GM21390 (cell line): ENCODE results near the gene NELL1.

ENCODE experiments used
- ATAC-seq: cut with Tn5 transposase; IDR thresholded peaks from one replicate; pipeline ENCODE4 v1.9.1; 2021; ENCODE audit not compliant: unreplicated experiment

The NELL1 gene

GRCh38 chr11:20661850-20662249, 7.5 kb upstream of the NELL1 start:
- ATAC-seq: no peak

GRCh38 chr11:20668131-20668809, 1.1 kb upstream of the NELL1 start:
- ATAC-seq: no peak

- ATAC-seq: no peak
These were observed 666 bp downstream of the NELL1 start for GRCh38 chr11:20669820-20670684.

GRCh38 chr11:20670932-20671403, 1.6 kb downstream of the NELL1 start:
- no peak for ATAC-seq

GRCh38 chr11:20671856-20672546, 2.6 kb downstream of the NELL1 start:
- ATAC-seq: no peak

GRCh38 chr11:20672575-20672974, 3.2 kb downstream of the NELL1 start:
- ATAC-seq: no peak

- ATAC-seq: no peak
These were observed 7.3 kb downstream of the NELL1 start for GRCh38 chr11:20676658-20677057.

GRCh38 chr11:20688761-20689160, 19.4 kb downstream of the NELL1 start:
- no peak for ATAC-seq

- ATAC-seq: no peak
These were observed 38.5 kb downstream of the NELL1 start for GRCh38 chr11:20707876-20708275.

GRCh38 chr11:20712912-20713311, 43.5 kb downstream of the NELL1 start:
- ATAC-seq: no peak

- ATAC-seq: no peak
These were observed 46.1 kb downstream of the NELL1 start for GRCh38 chr11:20715464-20715863.

GRCh38 chr11:20715931-20716330, 46.5 kb downstream of the NELL1 start:
- no peak for ATAC-seq

- ATAC-seq: no peak
These were observed 50.4 kb downstream of the NELL1 start for GRCh38 chr11:20719821-20720220.

- ATAC-seq: no peak
These were observed 54.0 kb downstream of the NELL1 start for GRCh38 chr11:20723366-20723765.

GRCh38 chr11:20729597-20730105, 60.3 kb downstream of the NELL1 start:
- no peak for ATAC-seq

GRCh38 chr11:20731676-20732215, 62.4 kb downstream of the NELL1 start:
- no peak for ATAC-seq

GRCh38 chr11:20739107-20739506, 69.7 kb downstream of the NELL1 start:
- no peak for ATAC-seq

- no peak for ATAC-seq
These were observed 70.2 kb downstream of the NELL1 start for GRCh38 chr11:20739577-20739976.

- no peak for ATAC-seq
These were observed 85.5 kb downstream of the NELL1 start for GRCh38 chr11:20754933-20755332.

- ATAC-seq: no peak
These were observed 90.2 kb downstream of the NELL1 start for GRCh38 chr11:20759541-20759940.

GRCh38 chr11:20760811-20761210, 91.4 kb downstream of the NELL1 start:
- ATAC-seq: no peak
